Epithelial cell of proximal tubule (primary cell): ENCODE data around the gene GLRX. TPM values are rescaled to one million over a fixed set of nuclear protein-coding genes. Genes with fewer than 3 reads are reported as not detected.

Experiments
- DNase-seq: peaks from one replicate; pipeline ENCODE4 v3.0.0-alpha.2; 2011; ENCODE audit warnings: low read depth
- H3K4me3 ChIP-seq: 2 replicates; pipeline ENCODE4 v1.5.1; 2011; ENCODE audit warnings: low read depth, mild to moderate bottlenecking, low read length
- total RNA-seq: library from RNA; depleted of rRNA; stranded (reverse); fragments of >200 nt; gene quantifications from 2 replicates; pipeline ENCODE4 v1.2.3, GENCODE V29; 2015
- TF ChIP-seq, protein P1 (sequence below): conservative IDR thresholded peaks from 2 replicates; pipeline ENCODE4 v1.5.1; 2012; ENCODE audit warnings: low read depth, mild to moderate bottlenecking, low read length

The GLRX gene
- total RNA-seq, 1 donor from 2014 or later = 147 TPM

- no peak overlapping the region for H3K4me3 ChIP-seq
- TF ChIP-seq, protein P1, sequence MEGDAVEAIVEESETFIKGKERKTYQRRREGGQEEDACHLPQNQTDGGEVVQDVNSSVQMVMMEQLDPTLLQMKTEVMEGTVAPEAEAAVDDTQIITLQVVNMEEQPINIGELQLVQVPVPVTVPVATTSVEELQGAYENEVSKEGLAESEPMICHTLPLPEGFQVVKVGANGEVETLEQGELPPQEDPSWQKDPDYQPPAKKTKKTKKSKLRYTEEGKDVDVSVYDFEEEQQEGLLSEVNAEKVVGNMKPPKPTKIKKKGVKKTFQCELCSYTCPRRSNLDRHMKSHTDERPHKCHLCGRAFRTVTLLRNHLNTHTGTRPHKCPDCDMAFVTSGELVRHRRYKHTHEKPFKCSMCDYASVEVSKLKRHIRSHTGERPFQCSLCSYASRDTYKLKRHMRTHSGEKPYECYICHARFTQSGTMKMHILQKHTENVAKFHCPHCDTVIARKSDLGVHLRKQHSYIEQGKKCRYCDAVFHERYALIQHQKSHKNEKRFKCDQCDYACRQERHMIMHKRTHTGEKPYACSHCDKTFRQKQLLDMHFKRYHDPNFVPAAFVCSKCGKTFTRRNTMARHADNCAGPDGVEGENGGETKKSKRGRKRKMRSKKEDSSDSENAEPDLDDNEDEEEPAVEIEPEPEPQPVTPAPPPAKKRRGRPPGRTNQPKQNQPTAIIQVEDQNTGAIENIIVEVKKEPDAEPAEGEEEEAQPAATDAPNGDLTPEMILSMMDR = no peak
- DNase-seq = no peak
Measured at GRCh38 chr5:95770830-95771708, 51.5 kb downstream of the GLRX start.

DNA sequence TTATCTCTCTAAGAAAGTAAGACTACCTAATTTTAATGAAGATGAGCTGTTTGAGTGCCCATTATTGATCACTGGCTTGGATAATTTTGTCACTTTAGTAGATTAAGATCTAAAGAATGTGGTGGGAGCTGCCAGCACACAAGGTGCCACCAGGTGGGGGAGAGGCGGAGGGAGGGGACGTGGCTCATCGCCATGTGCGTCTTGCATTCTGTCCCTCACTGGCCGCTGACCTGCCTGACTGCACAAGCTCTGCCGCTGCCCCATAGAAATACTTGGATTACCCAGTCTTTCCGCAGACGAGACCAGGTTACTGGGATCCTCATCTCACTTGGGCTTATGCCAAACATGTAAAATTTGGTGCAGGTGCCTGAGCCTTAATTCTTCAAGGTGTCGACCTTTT, 53.8 kb downstream of the GLRX start:
- TF ChIP-seq, protein P1 = no peak
- no peak for DNase-seq
- no peak overlapping the region for H3K4me3 ChIP-seq

GRCh38 chr5:95763941-95764340, 58.6 kb downstream of the GLRX start:
- H3K4me3 ChIP-seq = no peak overlapping the region
- no peak for DNase-seq
- TF ChIP-seq, protein P1 = no peak

Other genes with a start within 250 kb of the GLRX start
- gene GPR150, start 202.6 kb downstream of the GLRX start, total RNA-seq = 0.58 TPM in 1 of 2 replicates, not detected in the other
- 0.52 and 2.7 TPM in 2 replicates for gene RFESD, start 175.9 kb downstream of the GLRX start, total RNA-seq
- gene SPATA9, start 139.7 kb downstream of the GLRX start, total RNA-seq = 0.36 TPM in 1 of 2 replicates, not detected in the other
- 39.9 and 86.4 TPM in 2 replicates for gene RHOBTB3, start 91.4 kb downstream of the GLRX start, total RNA-seq
- 32.0 and 52.8 TPM in 2 replicates for gene ELL2, start 139.1 kb upstream of the GLRX start, total RNA-seq